ENCODE data around the gene TEX14. TPM values are rescaled to one million over a fixed set of nuclear protein-coding genes. Genes with fewer than 3 reads are reported as not detected.

The TEX14 gene
- polyA plus RNA-seq, 1 of the 3 experiments (the other 2 are of a cell fraction), result 0.02 TPM

- Histone ChIP-seq H4K20me1 (ENCODE audit: insufficient read depth) (no peaks in the 10 kb centered on the region), H3K9me2 (no peaks in the 10 kb centered on the region), H3K9ac (no peak overlapping the region), H3K27ac (ENCODE audit: low read depth in 2 of 2, low read length in 1 of 2) (no peak overlapping the region), H3K4me2 (no peak overlapping the region), H3F3A (replicated peaks; ENCODE audit: insufficient read depth) (no peaks in the 10 kb centered on the region), H3K27me3 (ENCODE audit: insufficient read depth) (0 out of 2 replicates have a peak, but pooled peaks cover 4% of the 10 kb centered on the region), H3K79me2 (ENCODE audit: insufficient read depth) (no peaks in the 10 kb centered on the region), H3K4me1 (ENCODE audit: control insufficient read depth in 1 of 2, insufficient read depth in 2 of 2, low read depth in 1 of 2, low read length in 1 of 2) (no peaks in the 10 kb centered on the region), H3K4me3 (ENCODE audit: low read depth in 2 of 2, low read length in 1 of 2) (no peak overlapping the region), H2AFZ (ENCODE audit: low read depth) (no peak overlapping the region), H3K9me3 (no peaks in the 10 kb centered on the region), H3K36me3 (replicated peaks in 1 of 2; ENCODE audit: control insufficient read depth in 1 of 2, insufficient read depth in 2 of 2, low read length in 1 of 2) (no peaks in the 10 kb centered on the region)
- no peak for DNase-seq
- 9% methylated on average over 3 of the region's 3 CpGs for WGBS (ENCODE audit: low lambda C conversion rate)
- ChIA-PET CTCF (interaction anchor here (0.6 to 4.7 kb wide), 40 partner anchors 9 to 466 kb away, joined by 3 to 56 read pairs (median 6); no protein-coding TSS in a partner anchor), POLR2A (no interaction called here)
- TF ChIP-seq EZH2phosphoT487 (IDR thresholded peaks at IDR 0.05; ENCODE audit: borderline replicate concordance, low read depth) (no peak), CTCF (IDR thresholded peaks at IDR 0.05) (0 out of 2 replicates have a peak, but pooled peaks have one; percentile 5)
These were observed 115.0 kb downstream of the TEX14 start for GRCh38 chr17:58576679-58577367.

- Histone ChIP-seq H3K4me1 (ENCODE audit: control insufficient read depth in 1 of 2, insufficient read depth in 2 of 2, low read depth in 1 of 2, low read length in 1 of 2) (no peaks in the 10 kb centered on the region), H3K4me2 (no peak overlapping the region), H3K27me3 (ENCODE audit: insufficient read depth) (0 out of 2 replicates have a peak, but pooled peaks cover 3% of the 10 kb centered on the region), H3K9me2 (no peaks in the 10 kb centered on the region), H4K20me1 (ENCODE audit: insufficient read depth) (no peaks in the 10 kb centered on the region), H3K4me3 (ENCODE audit: low read depth in 2 of 2, low read length in 1 of 2) (no peak overlapping the region), H2AFZ (ENCODE audit: low read depth) (no peak overlapping the region), H3K9ac (no peak overlapping the region), H3K36me3 (replicated peaks in 1 of 2; ENCODE audit: control insufficient read depth in 1 of 2, insufficient read depth in 2 of 2, low read length in 1 of 2) (no peaks in the 10 kb centered on the region), H3K9me3 (no peaks in the 10 kb centered on the region), H3K79me2 (ENCODE audit: insufficient read depth) (no peaks in the 10 kb centered on the region), H3K27ac (ENCODE audit: low read depth in 2 of 2, low read length in 1 of 2) (no peak overlapping the region), H3F3A (replicated peaks; ENCODE audit: insufficient read depth) (no peaks in the 10 kb centered on the region)
- DNase-seq, result no peak
- CTCF ChIA-PET, result interaction anchor here (0.7 to 4.7 kb wide), 8 partner anchors 12 to 434 kb away, joined by 3 to 56 read pairs (median 4); no protein-coding TSS in a partner anchor
- 24% methylated on average over 1 of the region's 1 CpG for WGBS (ENCODE audit: low lambda C conversion rate)
- POLR2A ChIA-PET, result interaction anchor here (1.1 kb wide), 1 partner anchor 57 kb away, joined by 3 read pairs; no protein-coding TSS in a partner anchor
- TF ChIP-seq MEF2A (IDR thresholded peaks at IDR 0.05; ENCODE audit: borderline replicate concordance, low read depth) (no peak), ZBTB33 (IDR thresholded peaks at IDR 0.05; ENCODE audit: borderline replicate concordance, low read depth) (no peak), CHD2 (IDR thresholded peaks at IDR 0.05; ENCODE audit: low read length, partially characterized antibody) (no peak), JUND (IDR thresholded peaks at IDR 0.05) (0 out of 2 replicates have a peak, but pooled peaks have one; percentile 9), GABPA (IDR thresholded peaks at IDR 0.05; ENCODE audit: low read depth) (no peak), SMC3 (IDR thresholded peaks at IDR 0.05; ENCODE audit: low read depth, low read length) (no peak), FOSL2 (IDR thresholded peaks at IDR 0.05; ENCODE audit: borderline replicate concordance, low read depth) (peak; percentile 13; the same call in 1 of the 2 replicates)
These were observed 116.3 kb downstream of the TEX14 start for GRCh38 chr17:58575511-58575910.

All from SK-N-SH (cell line).